HUES64 (cell line): ENCODE data around the gene CDC42BPG.
"Not testable (repeated sequence)": the region's sequence is repeated elsewhere in the genome, so short reads cannot be mapped to it uniquely, and the experiment has no call there.

Experiments
- H3K27ac ChIP-seq: 2 replicates; pipeline ENCODE4 v1.7.0; 2013; ENCODE audit warnings: low read depth, low read length, inconsistent platforms
- H3K27me3 ChIP-seq: 2 replicates; pipeline ENCODE4 v1.6.1; 2013; ENCODE audit warnings: mild to moderate bottlenecking, low read length; ENCODE audit not compliant: insufficient read depth
- H3K36me3 ChIP-seq: 2 replicates; pipeline ENCODE4 v1.6.1; 2013; ENCODE audit warnings: mild to moderate bottlenecking, low read length; ENCODE audit not compliant: insufficient read depth
- H3K4me1 ChIP-seq: 2 replicates; pipeline ENCODE4 v1.6.1; 2013; ENCODE audit warnings: mild to moderate bottlenecking, low read length, moderate library complexity; ENCODE audit not compliant: insufficient read depth
- H3K4me3 ChIP-seq: 2 replicates; pipeline ENCODE4 v1.5.1; 2013; ENCODE audit warnings: mild to moderate bottlenecking, low read length, moderate library complexity
- H3K9ac ChIP-seq: 2 replicates; pipeline ENCODE4 v1.6.1; 2013; ENCODE audit warnings: mild to moderate bottlenecking, low read depth, low read length
- H3K9me3 ChIP-seq: 2 replicates; pipeline ENCODE4 v1.6.1; 2013; ENCODE audit warnings: low read depth, low read length; ENCODE audit not compliant: insufficient read depth
- WGBS: fragments of 150-250, 120-280 bp; methylation state at CpG from one replicate; pipeline ENCODE4 v1.1.7; 2013; ENCODE audit warnings: missing lambda C conversion rate; 5-methylcytosine and 5-hydroxymethylcytosine counted together

CDC42BPG gene

GRCh38 chr11:64846998-64847666 lies 2.7 kb upstream of the CDC42BPG start:
- H3K27me3 ChIP-seq, result no peaks in the 10 kb centered on the region
- 38% methylated on average over 13 of the region's 13 CpGs for WGBS
- no peaks in the 10 kb centered on the region for H3K36me3 ChIP-seq
- H3K9ac ChIP-seq, result no peak overlapping the region
- no peak overlapping the region for H3K4me3 ChIP-seq
- no peaks in the 10 kb centered on the region for H3K9me3 ChIP-seq
- no peak overlapping the region for H3K27ac ChIP-seq
- H3K4me1 ChIP-seq, result peaks cover 14% of the 10 kb centered on the region

- H3K4me1 ChIP-seq, result peaks cover 10% of the 10 kb centered on the region; the same call in 1 of the 2 replicates
- not testable (repeated sequence) for H3K9me3 ChIP-seq, H3K9ac ChIP-seq, H3K36me3 ChIP-seq, H3K27me3 ChIP-seq, H3K27ac ChIP-seq, H3K4me3 ChIP-seq
- 91% methylated on average over 8 of the region's 8 CpGs for WGBS
Observed at GRCh38 chr11:64845776-64846129, 1.3 kb upstream of the CDC42BPG start.

- Histone ChIP-seq H3K4me1 (peaks cover 10% of the 10 kb centered on the region; the same call in 1 of the 2 replicates), H3K9ac (no peak overlapping the region), H3K27me3 (no peaks in the 10 kb centered on the region), H3K9me3 (no peaks in the 10 kb centered on the region), H3K4me3 (peak overlapping the region; percentile 87), H3K27ac (no peak overlapping the region; the same call in 1 of the 2 replicates), H3K36me3 (0 out of 2 replicates have a peak, but pooled peaks cover 4% of the 10 kb centered on the region)
- WGBS, result 25% methylated on average over 9 of the region's 9 CpGs
Observed at GRCh38 chr11:64845129-64845775, 799 bp upstream of the CDC42BPG start.

GRCh38 chr11:64843686-64844329 lies 645 bp downstream of the CDC42BPG start:
- 43% methylated on average over 27 of the region's 27 CpGs for WGBS
- peaks cover 10% of the 10 kb centered on the region; the same call in 1 of the 2 replicates for H3K4me1 ChIP-seq
- H3K4me3 ChIP-seq, result peak overlapping the region; percentile 87
- H3K36me3 ChIP-seq, result peaks cover 13% of the 10 kb centered on the region; the same call in 1 of the 2 replicates
- H3K27me3 ChIP-seq, result no peaks in the 10 kb centered on the region
- no peak overlapping the region for H3K27ac ChIP-seq
- H3K9ac ChIP-seq, result no peak overlapping the region; the same call in 1 of the 2 replicates
- no peaks in the 10 kb centered on the region for H3K9me3 ChIP-seq

GRCh38 chr11:64842851-64843685 lies 1.4 kb downstream of the CDC42BPG start:
- no peaks in the 10 kb centered on the region for H3K9me3 ChIP-seq
- peaks cover 10% of the 10 kb centered on the region; the same call in 1 of the 2 replicates for H3K4me1 ChIP-seq
- no peaks in the 10 kb centered on the region for H3K27me3 ChIP-seq
- peak overlapping the region; percentile 69 for H3K27ac ChIP-seq
- H3K4me3 ChIP-seq, result no peak overlapping the region
- WGBS, result 60% methylated on average over 19 of the region's 19 CpGs
- H3K9ac ChIP-seq, result peak overlapping the region; percentile 61; the same call in 1 of the 2 replicates
- H3K36me3 ChIP-seq, result peaks cover 16% of the 10 kb centered on the region

- no peak overlapping the region for H3K4me3 ChIP-seq
- H3K27me3 ChIP-seq, result no peaks in the 10 kb centered on the region
- H3K9ac ChIP-seq, result peak overlapping the region; percentile 61
- peaks cover 19% of the 10 kb centered on the region for H3K36me3 ChIP-seq
- H3K9me3 ChIP-seq, result no peaks in the 10 kb centered on the region
- peak overlapping the region; percentile 69 for H3K27ac ChIP-seq
- WGBS, result 66% methylated on average over 6 of the region's 6 CpGs
- H3K4me1 ChIP-seq, result peaks cover 10% of the 10 kb centered on the region; the same call in 1 of the 2 replicates
Observed at GRCh38 chr11:64842366-64842759, 2.1 kb downstream of the CDC42BPG start.

- 87% methylated on average over 15 of the region's 15 CpGs for WGBS
- Histone ChIP-seq H3K27me3 (no peaks in the 10 kb centered on the region), H3K27ac (peak overlapping the region; percentile 69; the same call in 1 of the 2 replicates), H3K4me1 (peaks cover 10% of the 10 kb centered on the region; the same call in 1 of the 2 replicates), H3K36me3 (peaks cover 19% of the 10 kb centered on the region), H3K9ac (peak overlapping the region; percentile 61; the same call in 1 of the 2 replicates), H3K9me3 (no peaks in the 10 kb centered on the region), H3K4me3 (no peak overlapping the region)
Observed at GRCh38 chr11:64841592-64842365, 2.7 kb downstream of the CDC42BPG start.

- Histone ChIP-seq H3K9me3 (no peaks in the 10 kb centered on the region), H3K27ac (no peak overlapping the region), H3K36me3 (peaks cover 19% of the 10 kb centered on the region), H3K4me1 (peaks cover 10% of the 10 kb centered on the region; the same call in 1 of the 2 replicates), H3K9ac (no peak overlapping the region), H3K27me3 (no peaks in the 10 kb centered on the region), H3K4me3 (no peak overlapping the region)
- 95% methylated on average over 24 of the region's 24 CpGs for WGBS
Observed at GRCh38 chr11:64839887-64840782, 4.3 kb downstream of the CDC42BPG start.

GRCh38 chr11:64839335-64839734 lies 5.1 kb downstream of the CDC42BPG start:
- no peak overlapping the region for H3K27ac ChIP-seq
- H3K9ac ChIP-seq, result no peak overlapping the region
- peaks cover 10% of the 10 kb centered on the region; the same call in 1 of the 2 replicates for H3K4me1 ChIP-seq
- no peak overlapping the region for H3K4me3 ChIP-seq
- no peaks in the 10 kb centered on the region for H3K27me3 ChIP-seq
- peaks cover 19% of the 10 kb centered on the region for H3K36me3 ChIP-seq
- H3K9me3 ChIP-seq, result no peaks in the 10 kb centered on the region
- 93% methylated on average over 13 of the region's 13 CpGs for WGBS
